NB4 (cell line): ENCODE results near the gene UBALD2.

Experiments used
- MYC ChIP-seq: IDR thresholded peaks from 2 replicates; pipeline ENCODE4 v1.6.1; 2011; ENCODE audit warnings: low read depth, low read length
- POLR2A ChIP-seq: IDR thresholded peaks from 2 replicates; pipeline ENCODE4 v1.6.1; 2011; ENCODE audit warnings: mild to moderate bottlenecking; ENCODE audit not compliant: insufficient read length; ENCODE audit errors: extremely low read depth
- TF ChIP-seq, protein P1 (sequence below): IDR thresholded peaks from one replicate; pipeline ENCODE4 v1.5.1; 2012; ENCODE audit warnings: low read depth, low read length
- TF ChIP-seq, protein P2 (sequence below): IDR thresholded peaks from 2 replicates; pipeline ENCODE4 v1.6.1; 2011; ENCODE audit warnings: low read depth, low read length

DNA sequence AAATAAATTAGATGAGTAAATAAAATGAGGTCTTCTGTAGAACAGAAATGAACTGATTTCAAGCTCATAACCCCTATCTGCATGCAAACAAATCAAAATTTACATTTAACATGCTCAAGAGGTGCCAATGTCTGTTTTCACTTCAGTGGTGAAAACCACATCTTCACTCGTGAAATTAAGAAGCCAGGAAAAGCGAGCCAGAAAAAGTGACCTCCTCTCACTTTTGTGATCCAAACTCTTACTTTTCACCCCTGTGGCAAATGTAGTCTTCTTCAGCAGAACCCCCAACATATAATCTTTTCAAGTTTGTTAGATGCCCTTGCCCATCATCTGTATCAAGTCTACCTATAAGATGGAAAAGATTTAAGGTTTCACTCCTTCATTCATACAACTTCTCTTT, 52.4 kb downstream of the UBALD2 start:
- TF ChIP-seq, protein P1, sequence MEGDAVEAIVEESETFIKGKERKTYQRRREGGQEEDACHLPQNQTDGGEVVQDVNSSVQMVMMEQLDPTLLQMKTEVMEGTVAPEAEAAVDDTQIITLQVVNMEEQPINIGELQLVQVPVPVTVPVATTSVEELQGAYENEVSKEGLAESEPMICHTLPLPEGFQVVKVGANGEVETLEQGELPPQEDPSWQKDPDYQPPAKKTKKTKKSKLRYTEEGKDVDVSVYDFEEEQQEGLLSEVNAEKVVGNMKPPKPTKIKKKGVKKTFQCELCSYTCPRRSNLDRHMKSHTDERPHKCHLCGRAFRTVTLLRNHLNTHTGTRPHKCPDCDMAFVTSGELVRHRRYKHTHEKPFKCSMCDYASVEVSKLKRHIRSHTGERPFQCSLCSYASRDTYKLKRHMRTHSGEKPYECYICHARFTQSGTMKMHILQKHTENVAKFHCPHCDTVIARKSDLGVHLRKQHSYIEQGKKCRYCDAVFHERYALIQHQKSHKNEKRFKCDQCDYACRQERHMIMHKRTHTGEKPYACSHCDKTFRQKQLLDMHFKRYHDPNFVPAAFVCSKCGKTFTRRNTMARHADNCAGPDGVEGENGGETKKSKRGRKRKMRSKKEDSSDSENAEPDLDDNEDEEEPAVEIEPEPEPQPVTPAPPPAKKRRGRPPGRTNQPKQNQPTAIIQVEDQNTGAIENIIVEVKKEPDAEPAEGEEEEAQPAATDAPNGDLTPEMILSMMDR: no peak
- TF ChIP-seq POLR2A (no peak), MYC (no peak)
- TF ChIP-seq, protein P2, sequence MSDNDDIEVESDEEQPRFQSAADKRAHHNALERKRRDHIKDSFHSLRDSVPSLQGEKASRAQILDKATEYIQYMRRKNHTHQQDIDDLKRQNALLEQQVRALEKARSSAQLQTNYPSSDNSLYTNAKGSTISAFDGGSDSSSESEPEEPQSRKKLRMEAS: no peak
